DND-41 (cell line): ENCODE results near the gene TCERG1L.

Experiments
- ATAC-seq: fragments of 200-7000 bp; cut with Tn5 transposase; 3 replicates; pipeline ENCODE4 v1.9.1; 2021; ENCODE audit warnings: low read depth; ENCODE audit not compliant: insufficient read depth
- DNase-seq: peaks from one replicate; pipeline ENCODE4 v3.0.0-alpha.2; 2020
- H2AFZ ChIP-seq: 2 replicates; pipeline ENCODE4 v1.6.0; 2012; ENCODE audit warnings: low read depth, low read length
- H3K27ac ChIP-seq: 2 replicates; pipeline ENCODE4 v1.5.1; 2012; ENCODE audit warnings: low read length, inconsistent platforms
- H3K27me3 ChIP-seq: fragments of 200-600 bp; sonication (generic); 2 replicates; pipeline ENCODE4 v1.6.0; 2012; ENCODE audit warnings: low read length, mild to moderate bottlenecking, inconsistent platforms; ENCODE audit not compliant: insufficient read depth, poor library complexity
- H3K36me3 ChIP-seq: 2 replicates; pipeline ENCODE4 v1.5.1; 2012; ENCODE audit warnings: low read length, inconsistent platforms; ENCODE audit not compliant: insufficient read depth
- H3K4me1 ChIP-seq: 2 replicates; pipeline ENCODE4 v1.5.1; 2012; ENCODE audit warnings: mild to moderate bottlenecking, low read length; ENCODE audit not compliant: insufficient read depth
- H3K4me2 ChIP-seq: 2 replicates; pipeline ENCODE4 v1.6.0; 2012; ENCODE audit warnings: mild to moderate bottlenecking, moderate library complexity, low read length, inconsistent platforms; ENCODE audit not compliant: insufficient read depth
- H3K4me3 ChIP-seq, 2 experiments: fragments of 200-600 bp in 1 of 2; shearing (Covaris generic) in 1 of 2; 2 replicates each; pipeline ENCODE4 v1.5.1; 2012 to 2016; ENCODE audit warnings: inconsistent platforms in 2 of 2, low read length in 2 of 2, mild to moderate bottlenecking in 2 of 2, low read depth in 1 of 2, moderate library complexity in 1 of 2
- H3K79me2 ChIP-seq: 2 replicates; pipeline ENCODE4 v1.6.0; 2012; ENCODE audit warnings: low read length, inconsistent platforms; ENCODE audit not compliant: insufficient read depth
- H3K9ac ChIP-seq: 2 replicates; pipeline ENCODE4 v1.6.0; 2012; ENCODE audit warnings: low read depth, mild to moderate bottlenecking, inconsistent platforms, low read length, moderate library complexity
- H3K9me3 ChIP-seq: 2 replicates; pipeline ENCODE4 v1.5.1; 2012; ENCODE audit warnings: low read length, moderate library complexity, mild to moderate bottlenecking, inconsistent platforms; ENCODE audit not compliant: insufficient read depth, severe bottlenecking
- H4K20me1 ChIP-seq: 2 replicates; pipeline ENCODE4 v1.6.0; 2012; ENCODE audit warnings: low read length; ENCODE audit not compliant: insufficient read depth
- CTCF ChIP-seq: IDR thresholded peaks from 2 replicates; pipeline ENCODE4 v1.5.1; 2012; ENCODE audit warnings: borderline replicate concordance, low read length, moderate library complexity, mild to moderate bottlenecking; ENCODE audit not compliant: poor library complexity, severe bottlenecking; ENCODE audit errors: extremely low read depth
- EZH2 ChIP-seq: IDR thresholded peaks from 3 replicates; pipeline ENCODE4 v1.6.1; 2012; ENCODE audit warnings: borderline replicate concordance, low read depth, mild to moderate bottlenecking, moderate library complexity, low read length, inconsistent platforms; ENCODE audit not compliant: severe bottlenecking

The TCERG1L gene

GRCh38 chr10:131230641-131231322, 80.7 kb downstream of the TCERG1L start:
- DNase-seq, result no peak
- Histone ChIP-seq H3K4me1 (no peaks in the 10 kb centered on the region), H4K20me1 (no peaks in the 10 kb centered on the region), H3K9ac (no peak overlapping the region), H3K9me3 (no peaks in the 10 kb centered on the region), H3K4me3 (no peak overlapping the region), H3K36me3 (no peaks in the 10 kb centered on the region), H3K27ac (no peak overlapping the region), H3K27me3 (no peaks in the 10 kb centered on the region), H3K4me2 (no peak overlapping the region), H3K79me2 (no peaks in the 10 kb centered on the region), H2AFZ (no peak overlapping the region)
- no peak for ATAC-seq
- TF ChIP-seq EZH2, result no peak
- TF ChIP-seq CTCF, result no peak

GRCh38 chr10:131230166-131230565, 81.4 kb downstream of the TCERG1L start:
- H3K27me3 ChIP-seq, result no peaks in the 10 kb centered on the region
- no peaks in the 10 kb centered on the region for H3K79me2 ChIP-seq
- no peak overlapping the region for H3K9ac ChIP-seq
- H3K36me3 ChIP-seq, result no peaks in the 10 kb centered on the region
- TF ChIP-seq CTCF (no peak), EZH2 (no peak)
- H3K4me3 ChIP-seq, result no peak overlapping the region
- no peak overlapping the region for H2AFZ ChIP-seq
- H3K9me3 ChIP-seq, result no peaks in the 10 kb centered on the region
- no peak for ATAC-seq
- no peak overlapping the region for H3K27ac ChIP-seq
- no peaks in the 10 kb centered on the region for H4K20me1 ChIP-seq
- H3K4me1 ChIP-seq, result no peaks in the 10 kb centered on the region
- H3K4me2 ChIP-seq, result no peak overlapping the region
- DNase-seq, result no peak

- no peak for ATAC-seq
- Histone ChIP-seq H3K9me3 (no peaks in the 10 kb centered on the region), H3K79me2 (no peaks in the 10 kb centered on the region), H3K4me3 (no peak overlapping the region), H3K27ac (no peak overlapping the region), H3K36me3 (no peaks in the 10 kb centered on the region), H4K20me1 (no peaks in the 10 kb centered on the region), H3K4me2 (no peak overlapping the region), H3K9ac (no peak overlapping the region), H2AFZ (no peak overlapping the region), H3K4me1 (no peaks in the 10 kb centered on the region), H3K27me3 (no peaks in the 10 kb centered on the region)
- DNase-seq, result no peak
- TF ChIP-seq EZH2 (no peak), CTCF (no peak)
Measured at GRCh38 chr10:131227163-131227740, 84.3 kb downstream of the TCERG1L start.
